Neutrophil (primary cell): ENCODE measurements around the gene NOTCH1.

Experiments used
- H3K27ac ChIP-seq: fragments of 200-600 bp; sonication (generic); 2 replicates; pipeline ENCODE4 v1.5.1; 2016; ENCODE audit warnings: mild to moderate bottlenecking, moderate library complexity
- H3K27me3 ChIP-seq: fragments of 200-600 bp; sonication (generic); 2 replicates; pipeline ENCODE4 v1.6.0; 2016; ENCODE audit warnings: mild to moderate bottlenecking
- H3K36me3 ChIP-seq: fragments of 200-600 bp; sonication (generic); 2 replicates; pipeline ENCODE4 v1.5.1; 2017
- H3K4me1 ChIP-seq, 2 experiments: fragments of 200-600 bp in 1 of 2; sonication (generic) in 1 of 2; 1 replicate in 1 of 2; 2 replicates in 1 of 2; pipeline versions ENCODE4 v1.5.1 to v1.6.1; 2013 to 2016; ENCODE audit warnings: low read depth in 1 of 2, low read length in 1 of 2, mild to moderate bottlenecking in 1 of 2, moderate library complexity in 1 of 2; ENCODE audit not compliant: control insufficient read depth in 1 of 2, insufficient read depth in 1 of 2
- H3K4me3 ChIP-seq, 2 experiments: fragments of 200-600 bp in 1 of 2; sonication (generic) in 1 of 2; 1 replicate in 1 of 2; 2 replicates in 1 of 2; pipeline ENCODE4 v1.5.1; 2013 to 2016; ENCODE audit warnings: low read depth in 1 of 2, low read length in 1 of 2, mild to moderate bottlenecking in 1 of 2, moderate library complexity in 1 of 2
- H3K9me3 ChIP-seq: fragments of 200-600 bp; sonication (generic); 2 replicates; pipeline ENCODE4 v1.5.1; 2016
- TF ChIP-seq, protein P1 (sequence below): fragments of 200-600 bp; sonication (generic); IDR thresholded peaks from 2 replicates; pipeline ENCODE4 v1.5.1; 2016; ENCODE audit warnings: antibody characterized with exemption

Gene NOTCH1

DNA sequence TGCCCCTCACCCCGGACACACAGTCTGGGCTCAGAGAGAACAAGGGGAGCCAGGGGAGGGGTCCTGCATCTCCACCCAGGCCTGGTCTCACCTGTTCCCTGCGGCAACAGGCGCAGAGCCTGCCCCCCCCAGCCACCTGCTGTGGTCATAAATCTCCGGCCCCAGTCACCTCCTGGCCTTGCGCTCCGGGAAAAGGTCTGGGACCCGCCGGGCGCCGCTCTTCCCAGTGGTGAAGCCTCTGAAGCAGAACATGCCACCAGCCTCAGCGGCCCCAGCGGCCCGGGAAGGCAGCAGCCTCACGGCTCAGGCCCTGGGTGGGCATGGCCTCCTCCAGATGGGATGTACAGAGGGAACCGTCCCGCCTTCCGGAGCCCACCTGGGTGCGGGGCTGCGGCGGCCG is 20.6 kb downstream of the NOTCH1 start:
- no peaks in the 10 kb centered on the region for H3K27me3 ChIP-seq

DNA sequence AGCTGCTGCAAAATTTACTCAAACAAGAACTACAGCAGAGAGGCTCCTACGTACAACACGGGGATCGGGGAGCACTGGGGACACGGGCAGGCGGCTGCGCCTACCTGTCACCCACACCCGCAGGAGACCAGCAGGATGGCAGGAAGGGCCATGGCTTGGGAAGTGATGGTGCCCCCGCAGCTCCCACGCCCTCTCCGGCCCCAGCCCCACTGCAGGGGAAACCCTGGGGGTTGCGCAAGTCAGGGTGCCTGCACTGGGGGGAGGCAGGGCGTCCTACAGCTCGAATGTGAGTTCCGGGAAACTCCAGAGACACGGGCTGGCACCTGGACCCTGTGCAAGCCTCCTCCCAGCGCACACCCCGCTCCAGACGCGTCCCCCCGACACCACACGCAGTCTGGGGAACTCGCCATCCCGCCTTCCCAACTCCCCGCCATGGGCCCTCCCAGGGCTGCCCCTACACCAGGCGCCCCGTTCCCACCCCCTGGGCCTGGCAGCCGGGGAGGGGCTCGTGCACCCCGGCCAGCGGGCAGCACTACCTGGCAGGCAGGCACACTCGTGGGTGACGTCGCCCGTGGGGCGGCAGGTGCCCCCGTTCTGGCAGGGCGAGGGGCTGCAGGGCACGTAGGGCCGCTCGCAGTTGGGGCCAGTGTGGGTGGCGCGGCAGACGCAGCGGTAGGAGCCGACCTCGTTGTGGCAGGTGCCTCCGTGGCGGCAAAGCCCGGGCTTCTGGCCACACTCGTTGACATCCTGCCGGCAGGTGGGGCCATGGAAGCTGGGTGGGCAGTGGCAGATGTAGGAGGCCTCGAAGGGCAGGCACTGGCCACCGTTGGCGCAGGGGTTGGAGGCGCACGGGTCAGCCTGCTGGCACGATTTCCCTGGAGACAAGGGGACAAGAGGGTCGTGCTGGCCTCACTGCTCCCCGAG is 23.3 kb downstream of the NOTCH1 start:
- H3K9me3 ChIP-seq, result no peaks in the 10 kb centered on the region
- TF ChIP-seq, protein P1, sequence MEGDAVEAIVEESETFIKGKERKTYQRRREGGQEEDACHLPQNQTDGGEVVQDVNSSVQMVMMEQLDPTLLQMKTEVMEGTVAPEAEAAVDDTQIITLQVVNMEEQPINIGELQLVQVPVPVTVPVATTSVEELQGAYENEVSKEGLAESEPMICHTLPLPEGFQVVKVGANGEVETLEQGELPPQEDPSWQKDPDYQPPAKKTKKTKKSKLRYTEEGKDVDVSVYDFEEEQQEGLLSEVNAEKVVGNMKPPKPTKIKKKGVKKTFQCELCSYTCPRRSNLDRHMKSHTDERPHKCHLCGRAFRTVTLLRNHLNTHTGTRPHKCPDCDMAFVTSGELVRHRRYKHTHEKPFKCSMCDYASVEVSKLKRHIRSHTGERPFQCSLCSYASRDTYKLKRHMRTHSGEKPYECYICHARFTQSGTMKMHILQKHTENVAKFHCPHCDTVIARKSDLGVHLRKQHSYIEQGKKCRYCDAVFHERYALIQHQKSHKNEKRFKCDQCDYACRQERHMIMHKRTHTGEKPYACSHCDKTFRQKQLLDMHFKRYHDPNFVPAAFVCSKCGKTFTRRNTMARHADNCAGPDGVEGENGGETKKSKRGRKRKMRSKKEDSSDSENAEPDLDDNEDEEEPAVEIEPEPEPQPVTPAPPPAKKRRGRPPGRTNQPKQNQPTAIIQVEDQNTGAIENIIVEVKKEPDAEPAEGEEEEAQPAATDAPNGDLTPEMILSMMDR, result no peak
- peak overlapping the region; percentile 81 for H3K27ac ChIP-seq
- peak overlapping the region in 1 of 2 experiments; percentile 9 for H3K4me3 ChIP-seq
- no peaks in the 10 kb centered on the region for H3K27me3 ChIP-seq
- peaks cover 93% of the 10 kb centered on the region for H3K36me3 ChIP-seq
- peaks cover 24 to 28% of the 10 kb centered on the region in 2 experiments for H3K4me1 ChIP-seq

More for the DNA sequence above, 20.6 kb downstream of the NOTCH1 start:
- Histone ChIP-seq H3K27ac (no peak overlapping the region), H3K9me3 (no peaks in the 10 kb centered on the region), H3K4me3 (no peak overlapping the region), H3K4me1 (peaks cover 44 to 54% of the 10 kb centered on the region in 2 experiments), H3K36me3 (peaks cover 69% of the 10 kb centered on the region)
- TF ChIP-seq, protein P1, result no peak

DNA sequence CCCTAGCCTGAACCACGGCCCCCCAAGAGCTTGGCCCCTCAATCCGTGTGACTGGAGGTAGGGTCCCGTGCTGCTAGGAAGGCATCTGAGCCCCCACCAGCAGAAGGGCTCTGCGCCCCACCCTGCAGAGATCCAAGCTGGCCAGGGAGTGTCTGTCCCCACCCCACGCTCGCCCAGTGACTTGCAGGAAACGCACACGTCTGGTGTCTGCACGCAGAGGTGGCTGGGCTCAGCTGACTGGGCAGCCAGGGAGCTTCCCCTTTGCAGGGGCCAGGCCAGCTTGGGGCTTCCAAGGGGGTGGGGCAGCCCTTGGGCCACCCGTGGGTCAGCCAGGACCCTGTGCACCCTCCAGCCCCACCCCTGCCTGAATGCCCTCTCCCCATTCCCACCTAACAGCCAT is 24.3 kb downstream of the NOTCH1 start:
- no peaks in the 10 kb centered on the region for H3K9me3 ChIP-seq
- H3K27ac ChIP-seq, result peak overlapping the region; percentile 81
- H3K4me1 ChIP-seq, result peaks cover 23 to 24% of the 10 kb centered on the region in 2 experiments
- H3K4me3 ChIP-seq, result no peak overlapping the region
- TF ChIP-seq, protein P1, result no peak
- H3K36me3 ChIP-seq, result peaks cover 93% of the 10 kb centered on the region
- H3K27me3 ChIP-seq, result no peaks in the 10 kb centered on the region

DNA sequence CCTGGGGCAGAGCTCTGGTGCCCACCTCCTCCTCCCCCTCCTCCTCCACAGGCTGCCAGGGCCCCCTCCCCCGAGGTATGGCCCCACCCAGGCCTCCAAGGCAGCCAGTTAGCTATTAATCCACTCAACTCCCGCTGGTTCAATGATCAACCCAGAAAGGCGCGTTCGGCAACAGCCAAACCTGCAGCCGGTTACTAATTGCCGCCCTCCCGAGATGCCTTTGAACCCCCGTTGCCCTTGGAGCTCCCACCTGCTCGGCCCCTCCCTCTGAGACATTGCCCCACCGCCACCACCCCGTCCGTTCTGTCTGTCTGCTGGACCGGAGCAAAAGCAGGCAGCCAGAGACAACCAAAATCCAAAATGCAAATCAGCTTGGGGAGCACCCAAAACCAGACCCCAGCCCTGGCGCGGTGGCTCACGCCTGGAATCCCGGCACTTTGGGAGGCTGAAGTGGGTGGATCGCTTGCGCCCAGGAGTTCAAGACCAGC is 25.8 kb downstream of the NOTCH1 start:
- H3K4me3 ChIP-seq, result no peak overlapping the region
- H3K27ac ChIP-seq, result no peak overlapping the region

DNA sequence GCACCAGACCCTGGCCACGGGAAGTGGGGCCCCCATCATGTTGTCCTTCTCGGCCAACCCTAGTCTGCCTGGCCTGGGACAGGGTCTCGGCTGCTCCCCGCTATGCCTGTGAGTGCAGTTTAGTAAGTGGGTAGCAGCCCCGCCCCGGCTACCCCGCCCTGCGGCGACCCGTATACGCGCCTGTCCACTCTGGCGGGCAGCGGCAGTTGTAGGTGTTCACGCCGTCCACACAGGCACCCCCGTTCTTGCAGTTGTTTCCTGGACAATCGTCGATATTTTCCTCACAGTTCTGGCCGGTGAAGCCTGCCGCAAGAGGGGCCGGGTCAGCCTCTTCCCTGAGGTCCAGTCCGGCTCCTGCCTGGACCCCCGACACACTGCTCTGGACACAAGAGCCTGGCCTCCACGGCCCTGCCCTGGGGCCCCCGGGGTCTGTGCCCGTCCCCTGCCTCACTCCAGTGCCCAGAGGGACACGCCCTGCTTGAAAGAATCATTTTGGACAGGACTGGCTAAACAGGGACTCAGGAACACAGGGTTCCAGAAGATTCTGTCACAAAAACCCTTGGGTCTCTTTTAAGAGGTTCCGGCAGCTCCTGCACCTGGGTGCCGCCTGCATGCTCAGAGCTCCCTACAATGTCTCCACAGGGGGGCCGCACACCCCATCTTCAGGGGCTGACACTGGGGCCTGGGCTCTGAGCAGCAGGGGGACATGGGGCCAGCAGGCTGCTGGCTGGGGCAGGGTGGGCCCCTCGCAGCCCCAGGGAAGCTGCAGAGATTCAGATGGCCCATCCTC is 26.4 kb downstream of the NOTCH1 start:
- TF ChIP-seq, protein P1, result no peak
- Histone ChIP-seq H3K27me3 (no peaks in the 10 kb centered on the region), H3K9me3 (no peaks in the 10 kb centered on the region), H3K4me1 (peaks cover 23 to 24% of the 10 kb centered on the region in 2 experiments), H3K36me3 (peaks cover 95% of the 10 kb centered on the region), H3K27ac (no peak overlapping the region), H3K4me3 (no peak overlapping the region)

More for the DNA sequence above, 25.8 kb downstream of the NOTCH1 start:
- H3K9me3 ChIP-seq, result no peaks in the 10 kb centered on the region
- peaks cover 23 to 24% of the 10 kb centered on the region in 2 experiments for H3K4me1 ChIP-seq
- H3K27me3 ChIP-seq, result no peaks in the 10 kb centered on the region
- H3K36me3 ChIP-seq, result peaks cover 93% of the 10 kb centered on the region
- TF ChIP-seq, protein P1, result no peak
